Posterior cingulate gyrus (tissue), 11 donors: Measurements from ENCODE around the gene WDCP.
A peak's percentile ranks its signal among the peaks of the same experiment; 100 is the strongest.
"Not testable (repeated sequence)": the region's sequence is repeated elsewhere in the genome, so short reads cannot be mapped to it uniquely, and the experiment has no call there.

Experiments used
- DNase-seq, 10 donors: peaks; one replicate each; pipeline versions ENCODE4 v3.0.0 to v3.0.0-alpha.2; 2020 to 2021; ENCODE audit warnings: mixed read lengths in 3 of 10
- intact Hi-C: fragments of 100-400 bp; cut with DNase I; formaldehyde crosslinking; loops from one replicate; pipeline ENCODE4 v1.15.1; 2023

The WDCP gene

GRCh38 chr2:24075259-24075658, 28.1 kb upstream of the WDCP start:
- DNase-seq, result no peak
- intact Hi-C loops, result no loop called here

GRCh38 chr2:24073816-24074215, 26.6 kb upstream of the WDCP start:
- DNase-seq, result no peak
- intact Hi-C loops, result no loop called here

- intact Hi-C loops, result no loop called here
- no peak for DNase-seq
These were observed 25.1 kb upstream of the WDCP start for GRCh38 chr2:24072259-24072658.

GRCh38 chr2:24065341-24065740, 18.1 kb upstream of the WDCP start:
- no peak for DNase-seq
- intact Hi-C loops, result no loop called here

GRCh38 chr2:24058564-24059271, 11.5 kb upstream of the WDCP start:
- intact Hi-C loops, result no loop called here
- DNase-seq, result no peak

GRCh38 chr2:24055750-24056149, 8.6 kb upstream of the WDCP start:
- no peak for DNase-seq
- intact Hi-C loops, result no loop called here

- no peak for DNase-seq
- intact Hi-C loops, result no loop called here
These were observed 7.3 kb upstream of the WDCP start for GRCh38 chr2:24054366-24055010.

GRCh38 chr2:24052951-24053350, 5.8 kb upstream of the WDCP start:
- intact Hi-C loops, result no loop called here

GRCh38 chr2:24051833-24052232, 4.6 kb upstream of the WDCP start:
- no peak for DNase-seq
- intact Hi-C loops, result no loop called here

More at GRCh38 chr2:24052951-24053350, 5.8 kb upstream of the WDCP start:
- no peak for DNase-seq

- DNase-seq, result peak in 9 of 10 donors; percentile 17 to 90 (median 42)
- intact Hi-C loops, result no loop called here
These were observed 3.1 kb upstream of the WDCP start for GRCh38 chr2:24050041-24050979.

- peak in 9 of 10 donors; percentile 26 to 93 (median 58) for DNase-seq
- intact Hi-C loops, result loop anchor here (2.0 kb wide), 1 partner anchor 123 kb away; the partner anchor contains the start of gene ATAD2B
These were observed 2.4 kb upstream of the WDCP start, which contains the start of gene FKBP1B for GRCh38 chr2:24049485-24050021. Gene FKBP1B (plus strand): TSS chr2:24049741. CDS start chr2:24049850, 109 bp downstream.

GRCh38 chr2:24048769-24049484, 1.7 kb upstream of the WDCP start:
- intact Hi-C loops, result loop anchor here (2.0 kb wide), 1 partner anchor 122 kb away; the partner anchor contains the start of gene ATAD2B
- DNase-seq, result no peak

GRCh38 chr2:24047703-24048033, 477 bp upstream of the WDCP start:
- DNase-seq, result no peak
- intact Hi-C loops, result loop anchor here (1.0 to 2.0 kb wide), 2 partner anchors 106 to 121 kb away; partner anchors contain the start of gene ATAD2B

- intact Hi-C loops, result no loop called here
- DNase-seq, result no peak
These were observed 627 bp downstream of the WDCP start for GRCh38 chr2:24046599-24046929.

GRCh38 chr2:24045511-24046508, 1.4 kb downstream of the WDCP start:
- intact Hi-C loops, result no loop called here

GRCh38 chr2:24043133-24043532, 4.1 kb downstream of the WDCP start:
- intact Hi-C loops, DNase-seq: not testable (repeated sequence)

More at GRCh38 chr2:24045511-24046508, 1.4 kb downstream of the WDCP start:
- no peak for DNase-seq

GRCh38 chr2:24040511-24040910, 6.7 kb downstream of the WDCP start:
- DNase-seq, result no peak
- intact Hi-C loops, result no loop called here

- DNase-seq, result no peak
- intact Hi-C loops, result no loop called here
These were observed 8.2 kb downstream of the WDCP start for GRCh38 chr2:24038786-24039499.
